ENCODE data around the gene ZDHHC11B.
"Not testable (repeated sequence)": the region's sequence is repeated elsewhere in the genome, so short reads cannot be mapped to it uniquely, and the experiment has no call there.

- not testable (repeated sequence) for TF ChIP-seq CTCF, POLR2A (IDR thresholded peaks at IDR 0.05)
These were observed 90.5 kb downstream of the ZDHHC11B start for GRCh38 chr5:694042-694431.
